ENCODE data around the gene FOXK1.
"Not testable (repeated sequence)": the region's sequence is repeated elsewhere in the genome, so short reads cannot be mapped to it uniquely, and the experiment has no call there.

FOXK1 gene

DNA sequence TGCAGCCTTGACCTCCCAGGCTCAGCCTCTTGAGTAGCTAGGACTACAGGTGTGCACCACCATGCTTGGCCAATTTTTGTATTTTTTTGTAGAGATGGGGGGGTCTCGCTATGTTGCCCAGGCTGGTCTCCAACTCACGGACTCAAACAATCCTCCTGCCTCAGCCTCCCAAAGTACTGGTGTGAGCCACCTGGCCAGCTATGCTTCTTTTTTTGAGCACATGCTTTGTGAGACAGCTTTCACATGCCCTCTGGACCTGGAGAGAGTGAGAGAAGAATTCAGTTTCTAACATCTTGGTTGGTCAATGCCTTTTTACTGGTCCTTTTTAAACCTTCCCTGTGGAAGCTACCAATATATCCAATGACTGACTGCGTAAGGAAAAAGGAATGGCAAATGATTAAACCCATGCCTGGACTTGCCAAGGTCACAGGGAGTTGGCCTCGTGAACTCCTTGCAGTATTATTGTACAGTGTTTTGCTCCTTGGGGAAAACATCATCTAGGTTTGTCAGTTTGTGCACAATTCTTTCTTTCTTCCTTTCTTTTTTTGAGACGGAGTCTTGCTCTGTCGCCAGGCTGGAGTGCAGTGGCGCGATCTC lies 6.2 kb upstream of the FOXK1 start:
- H3K9me3 ChIP-seq (ENCODE audit: control insufficient read depth, insufficient read depth, low read depth, low read length), result no peaks in the 10 kb centered on the region
- TF ChIP-seq PRDM10 (tag by site-specific recombination; IDR thresholded peaks at IDR 0.05) (no peak), FEZF1 (tag by site-specific recombination; IDR thresholded peaks at IDR 0.05) (no peak), ZIC2 (tag by site-specific recombination; IDR thresholded peaks at IDR 0.05) (no peak), ZNF654 (tag by site-specific recombination; IDR thresholded peaks at IDR 0.05; ENCODE audit: low read depth) (no peak), ZNF792 (tag by site-specific recombination; IDR thresholded peaks at IDR 0.05) (no peak), ZSCAN5A (tag by site-specific recombination; IDR thresholded peaks at IDR 0.05) (no peak)
- TF ChIP-seq, protein P1, sequence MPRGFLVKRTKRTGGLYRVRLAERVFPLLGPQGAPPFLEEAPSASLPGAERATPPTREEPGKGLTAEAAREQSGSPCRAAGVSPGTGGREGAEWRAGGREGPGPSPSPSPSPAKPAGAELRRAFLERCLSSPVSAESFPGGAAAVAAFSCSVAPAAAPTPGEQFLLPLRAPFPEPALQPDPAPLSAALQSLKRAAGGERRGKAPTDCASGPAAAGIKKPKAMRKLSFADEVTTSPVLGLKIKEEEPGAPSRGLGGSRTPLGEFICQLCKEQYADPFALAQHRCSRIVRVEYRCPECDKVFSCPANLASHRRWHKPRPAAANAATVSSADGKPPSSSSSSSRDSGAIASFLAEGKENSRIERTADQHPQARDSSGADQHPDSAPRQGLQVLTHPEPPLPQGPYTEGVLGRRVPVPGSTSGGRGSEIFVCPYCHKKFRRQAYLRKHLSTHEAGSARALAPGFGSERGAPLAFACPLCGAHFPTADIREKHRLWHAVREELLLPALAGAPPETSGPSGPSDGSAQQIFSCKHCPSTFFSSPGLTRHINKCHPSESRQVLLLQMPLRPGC (tag by site-specific recombination; IDR thresholded peaks at IDR 0.05), result no peak
- TF ChIP-seq, protein P2, sequence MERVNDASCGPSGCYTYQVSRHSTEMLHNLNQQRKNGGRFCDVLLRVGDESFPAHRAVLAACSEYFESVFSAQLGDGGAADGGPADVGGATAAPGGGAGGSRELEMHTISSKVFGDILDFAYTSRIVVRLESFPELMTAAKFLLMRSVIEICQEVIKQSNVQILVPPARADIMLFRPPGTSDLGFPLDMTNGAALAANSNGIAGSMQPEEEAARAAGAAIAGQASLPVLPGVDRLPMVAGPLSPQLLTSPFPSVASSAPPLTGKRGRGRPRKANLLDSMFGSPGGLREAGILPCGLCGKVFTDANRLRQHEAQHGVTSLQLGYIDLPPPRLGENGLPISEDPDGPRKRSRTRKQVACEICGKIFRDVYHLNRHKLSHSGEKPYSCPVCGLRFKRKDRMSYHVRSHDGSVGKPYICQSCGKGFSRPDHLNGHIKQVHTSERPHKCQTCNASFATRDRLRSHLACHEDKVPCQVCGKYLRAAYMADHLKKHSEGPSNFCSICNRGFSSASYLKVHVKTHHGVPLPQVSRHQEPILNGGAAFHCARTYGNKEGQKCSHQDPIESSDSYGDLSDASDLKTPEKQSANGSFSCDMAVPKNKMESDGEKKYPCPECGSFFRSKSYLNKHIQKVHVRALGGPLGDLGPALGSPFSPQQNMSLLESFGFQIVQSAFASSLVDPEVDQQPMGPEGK (tag by site-specific recombination; IDR thresholded peaks at IDR 0.05), result no peak
- TF ChIP-seq, protein P3, sequence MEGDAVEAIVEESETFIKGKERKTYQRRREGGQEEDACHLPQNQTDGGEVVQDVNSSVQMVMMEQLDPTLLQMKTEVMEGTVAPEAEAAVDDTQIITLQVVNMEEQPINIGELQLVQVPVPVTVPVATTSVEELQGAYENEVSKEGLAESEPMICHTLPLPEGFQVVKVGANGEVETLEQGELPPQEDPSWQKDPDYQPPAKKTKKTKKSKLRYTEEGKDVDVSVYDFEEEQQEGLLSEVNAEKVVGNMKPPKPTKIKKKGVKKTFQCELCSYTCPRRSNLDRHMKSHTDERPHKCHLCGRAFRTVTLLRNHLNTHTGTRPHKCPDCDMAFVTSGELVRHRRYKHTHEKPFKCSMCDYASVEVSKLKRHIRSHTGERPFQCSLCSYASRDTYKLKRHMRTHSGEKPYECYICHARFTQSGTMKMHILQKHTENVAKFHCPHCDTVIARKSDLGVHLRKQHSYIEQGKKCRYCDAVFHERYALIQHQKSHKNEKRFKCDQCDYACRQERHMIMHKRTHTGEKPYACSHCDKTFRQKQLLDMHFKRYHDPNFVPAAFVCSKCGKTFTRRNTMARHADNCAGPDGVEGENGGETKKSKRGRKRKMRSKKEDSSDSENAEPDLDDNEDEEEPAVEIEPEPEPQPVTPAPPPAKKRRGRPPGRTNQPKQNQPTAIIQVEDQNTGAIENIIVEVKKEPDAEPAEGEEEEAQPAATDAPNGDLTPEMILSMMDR (tag by site-specific recombination; IDR thresholded peaks at IDR 0.05), result no peak
- TF ChIP-seq, protein P4, sequence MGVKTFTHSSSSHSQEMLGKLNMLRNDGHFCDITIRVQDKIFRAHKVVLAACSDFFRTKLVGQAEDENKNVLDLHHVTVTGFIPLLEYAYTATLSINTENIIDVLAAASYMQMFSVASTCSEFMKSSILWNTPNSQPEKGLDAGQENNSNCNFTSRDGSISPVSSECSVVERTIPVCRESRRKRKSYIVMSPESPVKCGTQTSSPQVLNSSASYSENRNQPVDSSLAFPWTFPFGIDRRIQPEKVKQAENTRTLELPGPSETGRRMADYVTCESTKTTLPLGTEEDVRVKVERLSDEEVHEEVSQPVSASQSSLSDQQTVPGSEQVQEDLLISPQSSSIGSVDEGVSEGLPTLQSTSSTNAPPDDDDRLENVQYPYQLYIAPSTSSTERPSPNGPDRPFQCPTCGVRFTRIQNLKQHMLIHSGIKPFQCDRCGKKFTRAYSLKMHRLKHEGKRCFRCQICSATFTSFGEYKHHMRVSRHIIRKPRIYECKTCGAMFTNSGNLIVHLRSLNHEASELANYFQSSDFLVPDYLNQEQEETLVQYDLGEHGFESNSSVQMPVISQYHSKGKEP (tag by site-specific recombination; IDR thresholded peaks at IDR 0.05), result no peak
- TF ChIP-seq, protein P5, sequence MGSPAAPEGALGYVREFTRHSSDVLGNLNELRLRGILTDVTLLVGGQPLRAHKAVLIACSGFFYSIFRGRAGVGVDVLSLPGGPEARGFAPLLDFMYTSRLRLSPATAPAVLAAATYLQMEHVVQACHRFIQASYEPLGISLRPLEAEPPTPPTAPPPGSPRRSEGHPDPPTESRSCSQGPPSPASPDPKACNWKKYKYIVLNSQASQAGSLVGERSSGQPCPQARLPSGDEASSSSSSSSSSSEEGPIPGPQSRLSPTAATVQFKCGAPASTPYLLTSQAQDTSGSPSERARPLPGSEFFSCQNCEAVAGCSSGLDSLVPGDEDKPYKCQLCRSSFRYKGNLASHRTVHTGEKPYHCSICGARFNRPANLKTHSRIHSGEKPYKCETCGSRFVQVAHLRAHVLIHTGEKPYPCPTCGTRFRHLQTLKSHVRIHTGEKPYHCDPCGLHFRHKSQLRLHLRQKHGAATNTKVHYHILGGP (tag by site-specific recombination; IDR thresholded peaks at IDR 0.05), result no peak
- TF ChIP-seq, protein P6, sequence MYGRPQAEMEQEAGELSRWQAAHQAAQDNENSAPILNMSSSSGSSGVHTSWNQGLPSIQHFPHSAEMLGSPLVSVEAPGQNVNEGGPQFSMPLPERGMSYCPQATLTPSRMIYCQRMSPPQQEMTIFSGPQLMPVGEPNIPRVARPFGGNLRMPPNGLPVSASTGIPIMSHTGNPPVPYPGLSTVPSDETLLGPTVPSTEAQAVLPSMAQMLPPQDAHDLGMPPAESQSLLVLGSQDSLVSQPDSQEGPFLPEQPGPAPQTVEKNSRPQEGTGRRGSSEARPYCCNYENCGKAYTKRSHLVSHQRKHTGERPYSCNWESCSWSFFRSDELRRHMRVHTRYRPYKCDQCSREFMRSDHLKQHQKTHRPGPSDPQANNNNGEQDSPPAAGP (tag by site-specific recombination; IDR thresholded peaks at IDR 0.05), result no peak
- H3K4me1 ChIP-seq (ENCODE audit: control insufficient read depth, insufficient read depth, low read length), result no peaks in the 10 kb centered on the region
- H3K4me3 ChIP-seq (ENCODE audit: low read depth, low read length), result no peak overlapping the region
- no peak overlapping the region for H3K27ac ChIP-seq (ENCODE audit: extremely low read depth, low read depth, low read length)
- POLR2A ChIA-PET, result no interaction called here
- H3K36me3 ChIP-seq (ENCODE audit: control insufficient read depth in 2 of 2, insufficient read depth in 1 of 2, low read length in 2 of 2), result no peaks in the 10 kb centered on the region
- CTCF ChIA-PET, result interaction anchor here (0.8 kb wide), 1 partner anchor 16 kb away, joined by 3 read pairs; no protein-coding TSS in a partner anchor

DNA sequence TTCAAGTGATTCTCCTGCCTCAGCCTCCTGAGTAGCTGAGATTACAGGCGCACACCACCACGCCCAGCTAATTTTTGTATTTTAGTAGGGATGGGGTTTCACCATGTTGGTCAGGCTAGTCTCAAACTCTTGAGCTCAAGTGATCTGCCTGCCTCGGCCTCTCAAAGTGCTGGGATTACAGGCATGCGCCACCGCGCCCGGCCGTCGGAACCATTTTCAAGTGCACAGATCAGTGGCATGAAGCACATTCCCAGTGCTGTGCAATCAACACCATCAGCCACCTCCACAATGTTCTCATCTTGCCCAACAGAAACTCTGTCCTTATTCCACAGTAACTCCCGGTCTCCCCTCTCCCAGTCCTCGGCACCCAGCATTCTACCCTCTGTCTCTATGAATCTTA lies 4.6 kb upstream of the FOXK1 start:
- H3K4me1 ChIP-seq (ENCODE audit: control insufficient read depth, insufficient read depth, low read length); H3K27ac ChIP-seq (ENCODE audit: extremely low read depth, low read depth, low read length); H3K4me3 ChIP-seq (ENCODE audit: low read depth, low read length); H3K9me3 ChIP-seq (ENCODE audit: control insufficient read depth, insufficient read depth, low read depth, low read length); H3K36me3 ChIP-seq (ENCODE audit: control insufficient read depth in 2 of 2, insufficient read depth in 1 of 2, low read length in 2 of 2): not testable (repeated sequence)
- ChIA-PET CTCF (interaction anchor here (0.7 to 1.0 kb wide), 3 partner anchors 36 to 1870 kb away, joined by 3 read pairs; no protein-coding TSS in a partner anchor), POLR2A (interaction anchor here (0.7 kb wide), 1 partner anchor 67 kb away, joined by 4 read pairs; no protein-coding TSS in a partner anchor)
